Gastrocnemius medialis (tissue), 4 donors: ENCODE data around the gene EEF2KMT.

Experiments
- CTCF ChIP-seq, 5 experiments: fragments of 450-650 bp in 3 of 5; fragments of 200-600 bp in 2 of 5; sonication (generic) in 2 of 5; IDR thresholded peaks in 4 of 5; conservative IDR thresholded peaks in 1 of 5; 1 replicate in 4 of 5; 2 replicates in 1 of 5; pipeline ENCODE4 v1.5.1; 2016 to 2019; ENCODE audit warnings: antibody characterized with exemption in 5 of 5, mild to moderate bottlenecking in 3 of 5, moderate library complexity in 3 of 5
- POLR2A ChIP-seq, 2 donors: fragments of 450-650 bp; IDR thresholded peaks; one replicate each; pipeline ENCODE4 v1.6.1; 2017; ENCODE audit warnings: antibody characterized with exemption in 2 of 2, mild to moderate bottlenecking in 2 of 2, moderate library complexity in 2 of 2

- TF ChIP-seq CTCF (IDR thresholded peaks at IDR 0.05 in 4 of 5, conservative IDR thresholded peaks at IDR 0.05 in 1 of 5) (no peak), POLR2A (IDR thresholded peaks at IDR 0.05) (no peak)
Measured at GRCh38 chr16:5071341-5071680, 26.3 kb downstream of the EEF2KMT start.
